ENCODE data around the gene CDC16. TPM values are rescaled to one million over a fixed set of nuclear protein-coding genes. Genes with fewer than 3 reads are reported as not detected.

Gene CDC16
- total RNA-seq, 1 donor = 62.6 TPM

DNA sequence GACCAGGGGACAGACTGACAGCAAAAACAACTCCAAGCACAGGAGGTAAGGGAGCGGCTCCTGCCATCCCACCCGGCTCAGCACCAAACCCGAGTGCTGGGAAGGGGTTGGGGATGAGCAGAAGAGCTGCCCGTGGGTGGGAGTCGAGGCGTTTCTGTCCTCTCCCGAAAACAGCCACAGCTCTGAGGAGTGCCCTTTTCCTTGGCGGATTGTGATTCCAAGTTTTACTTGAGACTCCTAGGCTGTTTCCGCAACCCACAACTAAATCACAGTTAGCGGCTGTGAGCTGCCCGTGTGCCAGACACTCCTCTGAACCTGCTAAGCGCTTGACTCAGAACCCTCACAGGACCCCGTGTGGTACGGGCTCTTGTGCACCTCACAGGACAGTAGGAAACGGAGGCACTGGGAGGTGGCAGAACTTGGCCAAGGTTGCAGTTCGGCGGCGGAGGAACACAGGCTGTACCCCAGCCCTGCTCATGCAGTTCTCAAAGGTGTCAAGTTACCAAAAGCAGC is 34.2 kb upstream of the CDC16 start:
- peak; percentile 26 for DNase-seq (ENCODE audit: low read depth)

DNA sequence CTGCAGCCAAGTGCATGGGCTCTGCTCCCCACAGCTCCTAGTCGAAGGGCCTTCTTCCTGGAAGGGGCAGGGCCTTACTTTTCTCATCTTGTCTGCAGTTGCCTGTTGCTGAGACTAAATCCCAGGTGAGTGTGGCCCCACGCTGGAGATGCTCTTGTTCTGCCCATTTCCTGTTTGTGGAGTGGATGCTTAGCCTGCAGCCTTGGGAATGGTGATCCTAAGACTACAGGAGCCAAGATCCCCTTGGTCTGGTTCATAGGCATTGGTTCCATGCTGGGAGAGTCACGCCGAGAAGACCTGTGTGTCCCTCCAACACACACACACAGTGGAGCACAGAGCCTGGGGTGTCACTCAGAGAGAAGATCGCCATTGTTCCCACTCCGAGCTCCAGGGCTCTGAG is 32.1 kb upstream of the CDC16 start:
- no peak overlapping the region for H3K4me3 ChIP-seq (ENCODE audit: low read depth, low read length)
- DNase-seq (ENCODE audit: low read depth) = no peak
- TF ChIP-seq, protein P1, sequence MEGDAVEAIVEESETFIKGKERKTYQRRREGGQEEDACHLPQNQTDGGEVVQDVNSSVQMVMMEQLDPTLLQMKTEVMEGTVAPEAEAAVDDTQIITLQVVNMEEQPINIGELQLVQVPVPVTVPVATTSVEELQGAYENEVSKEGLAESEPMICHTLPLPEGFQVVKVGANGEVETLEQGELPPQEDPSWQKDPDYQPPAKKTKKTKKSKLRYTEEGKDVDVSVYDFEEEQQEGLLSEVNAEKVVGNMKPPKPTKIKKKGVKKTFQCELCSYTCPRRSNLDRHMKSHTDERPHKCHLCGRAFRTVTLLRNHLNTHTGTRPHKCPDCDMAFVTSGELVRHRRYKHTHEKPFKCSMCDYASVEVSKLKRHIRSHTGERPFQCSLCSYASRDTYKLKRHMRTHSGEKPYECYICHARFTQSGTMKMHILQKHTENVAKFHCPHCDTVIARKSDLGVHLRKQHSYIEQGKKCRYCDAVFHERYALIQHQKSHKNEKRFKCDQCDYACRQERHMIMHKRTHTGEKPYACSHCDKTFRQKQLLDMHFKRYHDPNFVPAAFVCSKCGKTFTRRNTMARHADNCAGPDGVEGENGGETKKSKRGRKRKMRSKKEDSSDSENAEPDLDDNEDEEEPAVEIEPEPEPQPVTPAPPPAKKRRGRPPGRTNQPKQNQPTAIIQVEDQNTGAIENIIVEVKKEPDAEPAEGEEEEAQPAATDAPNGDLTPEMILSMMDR (IDR thresholded peaks at IDR 0.05; ENCODE audit: insufficient read depth, low read depth, low read length) = no peak

More for the DNA sequence above, 34.2 kb upstream of the CDC16 start:
- TF ChIP-seq, protein P1 (IDR thresholded peaks at IDR 0.05; ENCODE audit: insufficient read depth, low read depth, low read length) = no peak
- H3K4me3 ChIP-seq (ENCODE audit: low read depth, low read length) = peak overlapping the region; percentile 12

DNA sequence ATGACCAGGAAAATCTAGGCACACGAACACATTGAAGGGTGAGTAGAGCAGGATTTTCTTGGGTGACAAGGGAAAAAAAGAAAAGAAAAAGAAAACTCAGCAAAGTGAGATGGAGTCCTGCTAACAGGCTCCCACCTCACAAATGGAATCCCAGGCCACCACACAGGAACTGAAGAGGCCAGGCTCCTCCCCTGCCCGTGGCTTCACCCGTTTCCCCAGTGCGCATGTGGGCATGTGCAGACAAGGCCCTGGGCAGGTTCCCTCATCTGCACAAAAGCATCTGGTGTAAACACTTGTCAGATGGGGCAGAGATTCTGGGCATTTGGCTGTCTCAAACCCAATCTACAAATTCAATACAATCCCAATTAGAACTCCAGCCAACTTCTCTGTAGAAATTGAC is 31.2 kb upstream of the CDC16 start:
- DNase-seq (ENCODE audit: low read depth) = no peak
- TF ChIP-seq, protein P1 (IDR thresholded peaks at IDR 0.05; ENCODE audit: insufficient read depth, low read depth, low read length) = no peak
- H3K4me3 ChIP-seq (ENCODE audit: low read depth, low read length) = no peak overlapping the region

DNA sequence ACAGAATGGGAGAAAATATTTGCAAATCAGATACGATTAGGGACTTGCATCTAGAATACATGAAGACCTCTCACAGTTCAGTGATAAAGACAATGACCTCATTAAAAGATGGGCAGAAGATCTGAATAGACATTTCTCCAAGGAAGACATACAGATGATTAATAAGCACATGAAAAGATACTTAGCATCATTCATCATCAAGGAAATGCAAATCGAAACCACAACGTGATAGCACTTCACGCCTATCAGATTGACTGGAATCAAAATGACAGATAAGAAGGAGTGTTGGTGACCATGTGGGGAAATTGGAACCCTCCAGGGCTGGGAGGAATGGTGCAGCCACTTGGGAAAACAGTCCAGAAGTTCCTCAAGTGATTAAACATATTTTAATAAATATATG is 29.8 kb upstream of the CDC16 start:
- TF ChIP-seq, protein P1 (IDR thresholded peaks at IDR 0.05; ENCODE audit: insufficient read depth, low read depth, low read length) = no peak
- no peak for DNase-seq (ENCODE audit: low read depth)

DNA sequence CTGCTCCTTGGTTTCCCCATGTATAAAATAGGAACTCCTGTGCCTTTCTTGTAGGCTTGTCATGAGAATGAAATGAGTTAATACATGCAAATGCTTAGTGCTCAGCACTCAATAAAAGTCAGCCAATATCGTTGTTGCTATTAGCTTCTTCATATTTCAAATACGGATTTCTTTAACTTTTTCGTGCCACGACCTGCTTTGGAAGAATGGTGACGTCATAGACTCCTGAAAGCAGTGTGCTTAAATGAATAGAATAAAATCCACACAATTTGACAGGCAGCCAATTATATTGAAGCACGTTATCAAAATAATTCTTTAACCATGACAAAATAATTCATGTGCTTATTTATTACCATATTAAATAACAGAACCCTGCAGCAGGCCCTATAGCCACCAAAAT is 26.6 kb upstream of the CDC16 start:
- TF ChIP-seq, protein P1 (IDR thresholded peaks at IDR 0.05; ENCODE audit: insufficient read depth, low read depth, low read length) = no peak

More for the DNA sequence above, 29.8 kb upstream of the CDC16 start:
- no peak overlapping the region for H3K4me3 ChIP-seq (ENCODE audit: low read depth, low read length)

DNA sequence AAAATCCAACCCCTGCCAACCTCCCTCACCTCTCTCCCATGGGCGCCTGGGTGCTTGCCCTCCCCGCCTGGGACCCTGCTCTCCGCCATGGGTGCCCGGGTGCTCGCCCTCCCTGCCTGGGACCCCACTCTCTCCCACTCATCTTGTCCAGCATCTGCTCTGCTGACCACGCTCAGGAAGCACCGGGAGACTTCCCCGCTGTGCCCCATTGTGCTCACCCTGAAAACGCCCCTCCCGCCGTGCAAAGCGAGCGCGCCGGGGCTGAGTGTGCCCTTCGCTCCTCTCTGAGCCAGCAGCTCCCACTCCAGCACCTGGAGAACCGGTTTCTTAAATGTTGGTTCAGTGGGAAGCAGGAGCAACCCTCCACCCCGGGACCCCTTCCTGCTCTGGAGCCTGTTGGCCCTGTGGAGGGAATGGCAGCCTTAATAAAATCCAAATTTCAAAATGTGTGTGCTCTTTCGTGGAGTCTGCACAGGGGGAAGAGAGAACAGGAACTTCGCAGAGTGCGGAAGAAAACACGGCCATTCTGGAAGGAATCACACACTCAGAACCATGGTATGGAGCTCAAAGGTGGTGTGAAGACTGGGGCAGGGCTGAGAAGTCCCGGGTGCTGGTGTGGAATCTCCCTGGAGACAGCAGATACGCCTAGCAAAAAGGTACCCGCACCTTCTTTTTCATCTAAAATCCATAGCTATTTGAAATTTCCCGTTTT is 23.1 kb upstream of the CDC16 start:
- no peak for DNase-seq (ENCODE audit: low read depth)
- TF ChIP-seq, protein P1 (IDR thresholded peaks at IDR 0.05; ENCODE audit: insufficient read depth, low read depth, low read length) = no peak
- no peak overlapping the region for H3K4me3 ChIP-seq (ENCODE audit: low read depth, low read length)

More for the DNA sequence above, 26.6 kb upstream of the CDC16 start:
- DNase-seq (ENCODE audit: low read depth) = no peak
- no peak overlapping the region for H3K4me3 ChIP-seq (ENCODE audit: low read depth, low read length)

DNA sequence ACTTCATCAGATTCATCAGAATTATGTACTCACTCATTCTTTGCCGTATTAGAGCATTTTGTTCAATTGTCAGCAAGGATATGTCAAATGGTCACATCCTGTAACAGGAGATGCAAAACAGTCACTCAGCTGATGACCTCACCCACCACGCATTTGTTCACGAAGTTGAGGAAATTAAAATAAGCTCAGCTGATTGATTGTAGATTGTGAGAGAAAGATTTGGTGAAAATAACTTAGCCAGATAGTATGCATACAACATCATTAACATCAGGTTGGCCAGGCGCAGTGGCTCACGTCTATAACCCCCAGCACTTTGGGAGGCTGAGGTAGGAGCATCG is 22.6 kb upstream of the CDC16 start:
- no peak overlapping the region for H3K4me3 ChIP-seq (ENCODE audit: low read depth, low read length)
- TF ChIP-seq, protein P1 (IDR thresholded peaks at IDR 0.05; ENCODE audit: insufficient read depth, low read depth, low read length) = no peak
- DNase-seq (ENCODE audit: low read depth) = peak; percentile 48

All from fibroblast of villous mesenchyme (primary cell).